Neural cell (in vitro differentiated cells): ENCODE measurements around the gene PLEKHG3. TPM values are rescaled to one million over a fixed set of nuclear protein-coding genes. Genes with fewer than 3 reads are reported as not detected.

Experiments used
- H2AFZ ChIP-seq: fragments of 200-600, 300-800 bp; sonication (generic), shearing (Covaris generic); 2 replicates; pipeline ENCODE4 v1.6.0; 2014; ENCODE audit warnings: low read depth, mild to moderate bottlenecking, antibody characterized with exemption, low read length, moderate library complexity
- H3F3A ChIP-seq: fragments of 200-600 bp; shearing (Covaris generic); 2 replicates; pipeline ENCODE4 v1.6.1; 2016; ENCODE audit warnings: mild to moderate bottlenecking, moderate library complexity, mixed read lengths, antibody characterized with exemption, low read length; ENCODE audit not compliant: insufficient read depth, poor library complexity, severe bottlenecking
- H3K27ac ChIP-seq: fragments of 200-600, 300-800 bp; sonication (generic), shearing (Covaris generic); 2 replicates; pipeline ENCODE4 v1.5.1; 2014; ENCODE audit warnings: mild to moderate bottlenecking, low read length, moderate library complexity
- H3K27me3 ChIP-seq: fragments of 300-800, 200-600 bp; sonication (generic), shearing (Covaris generic); 2 replicates; pipeline ENCODE4 v1.6.0; 2014; ENCODE audit warnings: mild to moderate bottlenecking, low read depth, low read length, moderate library complexity; ENCODE audit not compliant: insufficient read depth
- H3K36me3 ChIP-seq: fragments of 300-800, 200-600 bp; sonication (generic), shearing (Covaris generic); 2 replicates; pipeline ENCODE4 v1.5.1; 2014; ENCODE audit warnings: mild to moderate bottlenecking, antibody characterized with exemption, low read length, moderate library complexity; ENCODE audit not compliant: insufficient read depth
- H3K4me2 ChIP-seq: fragments of 300-800, 200-600 bp; sonication (generic), shearing (Covaris generic); 2 replicates; pipeline ENCODE4 v1.6.0; 2014; ENCODE audit warnings: mild to moderate bottlenecking, low read length
- H3K4me3 ChIP-seq: fragments of 300-800, 200-600 bp; sonication (generic), shearing (Covaris generic); 2 replicates; pipeline ENCODE4 v1.5.1; 2014; ENCODE audit warnings: mild to moderate bottlenecking, low read length, moderate library complexity
- H3K79me2 ChIP-seq: fragments of 200-600 bp; shearing (Covaris generic); replicated peaks from 2 replicates; pipeline ENCODE4 v1.6.0; 2014; ENCODE audit warnings: mild to moderate bottlenecking, low read length, moderate library complexity; ENCODE audit not compliant: insufficient read depth
- H3K9ac ChIP-seq: fragments of 300-800, 200-600 bp; sonication (generic), shearing (Covaris generic); 2 replicates; pipeline ENCODE4 v1.6.1; 2016; ENCODE audit warnings: mild to moderate bottlenecking, low read length, mixed read lengths
- H3K9me2 ChIP-seq: fragments of 200-600 bp; shearing (Covaris generic); 2 replicates; pipeline ENCODE4 v1.6.1; 2016; ENCODE audit warnings: mild to moderate bottlenecking, low read length, mixed read lengths; ENCODE audit not compliant: insufficient read depth
- H3K9me3 ChIP-seq: fragments of 200-600, 300-800 bp; sonication (generic), shearing (Covaris generic); 2 replicates; pipeline ENCODE4 v1.6.1; 2016; ENCODE audit warnings: mild to moderate bottlenecking, mixed run types, low read length, moderate library complexity, mixed read lengths
- H4K20me1 ChIP-seq: fragments of 200-600 bp; shearing (Covaris generic); 2 replicates; pipeline ENCODE4 v1.6.1; 2016; ENCODE audit warnings: mild to moderate bottlenecking, mixed run types; ENCODE audit not compliant: insufficient read depth
- EP300 ChIP-seq: fragments of 450-650 bp; conservative IDR thresholded peaks from 2 replicates; pipeline ENCODE4 v1.6.1; 2014; ENCODE audit warnings: antibody characterized with exemption, mild to moderate bottlenecking, moderate library complexity; ENCODE audit not compliant: poor library complexity, severe bottlenecking
- EZH2 ChIP-seq: fragments of 200-600, 300-800 bp; shearing (Covaris generic), sonication (generic); IDR thresholded peaks from 2 replicates; pipeline ENCODE4 v1.6.1; 2014; ENCODE audit warnings: antibody characterized with exemption, low read length, borderline replicate concordance, mild to moderate bottlenecking; ENCODE audit not compliant: insufficient read depth, poor library complexity, severe bottlenecking
- MXI1 ChIP-seq: fragments of 450-650 bp; conservative IDR thresholded peaks from 2 replicates; pipeline ENCODE4 v1.6.1; 2014; ENCODE audit warnings: antibody characterized with exemption, mild to moderate bottlenecking; ENCODE audit not compliant: poor library complexity, severe bottlenecking
- POLR2AphosphoS5 ChIP-seq: IDR thresholded peaks from 2 replicates; pipeline ENCODE4 v1.6.1; 2012
- RAD21 ChIP-seq: fragments of 450-650 bp; conservative IDR thresholded peaks from 2 replicates; pipeline ENCODE4 v1.6.1; 2014; ENCODE audit warnings: antibody characterized with exemption, mild to moderate bottlenecking, moderate library complexity
- SMC3 ChIP-seq: fragments of 450-650 bp; conservative IDR thresholded peaks from 2 replicates; pipeline ENCODE4 v1.6.1; 2014; ENCODE audit warnings: antibody characterized with exemption, mild to moderate bottlenecking, moderate library complexity; ENCODE audit not compliant: poor library complexity
- TAF1 ChIP-seq: IDR thresholded peaks from 2 replicates; pipeline ENCODE4 v1.6.1; 2012; ENCODE audit warnings: low read depth
- polyA plus RNA-seq: library from polyadenylated mRNA; depleted of rRNA; stranded (reverse); fragments of >200 nt; gene quantifications from 2 replicates; pipeline ENCODE4 v1.2.3, GENCODE V29; 2014
- TF ChIP-seq, protein P1 (sequence below): IDR thresholded peaks from 2 replicates; pipeline ENCODE4 v1.6.1; 2012; ENCODE audit warnings: borderline replicate concordance
- TF ChIP-seq, protein P2 (sequence below): fragments of 450-650 bp; IDR thresholded peaks from 2 replicates; pipeline ENCODE4 v1.5.1; 2014; ENCODE audit warnings: antibody characterized with exemption, mild to moderate bottlenecking, moderate library complexity; ENCODE audit not compliant: poor library complexity, severe bottlenecking

Gene PLEKHG3
- polyA plus RNA-seq, 1 donor from 2014 or later = 15.8 TPM

DNA sequence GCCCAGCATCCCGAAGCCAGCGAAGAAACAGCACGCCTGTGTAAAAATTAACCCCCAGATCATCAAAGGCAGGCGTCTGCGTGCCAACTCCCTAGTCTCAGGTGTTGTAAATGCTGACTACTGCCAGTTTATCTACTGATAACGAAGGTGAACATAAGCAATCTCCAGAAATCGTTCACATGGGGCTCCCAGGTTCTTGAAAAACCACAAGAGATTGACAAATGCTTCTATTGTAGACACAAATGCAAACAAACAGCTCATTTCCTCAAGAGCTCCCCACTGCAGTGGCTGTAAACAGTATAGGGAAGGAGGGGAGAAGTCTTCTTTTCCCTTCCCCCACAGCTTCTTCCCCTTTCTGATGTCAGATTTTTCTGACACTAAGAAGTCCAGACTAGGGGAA, 5.3 kb upstream of the PLEKHG3 start:
- Histone ChIP-seq H3K9me2 (no peaks in the 10 kb centered on the region), H3K36me3 (no peaks in the 10 kb centered on the region), H3K27me3 (peaks cover 18% of the 10 kb centered on the region), H2AFZ (no peak overlapping the region), H3K9ac (no peak overlapping the region), H3K9me3 (no peaks in the 10 kb centered on the region), H3K4me2 (no peak overlapping the region), H3K27ac (no peak overlapping the region), H3K4me3 (no peak overlapping the region), H4K20me1 (no peaks in the 10 kb centered on the region), H3F3A (no peaks in the 10 kb centered on the region), H3K79me2 (no peaks in the 10 kb centered on the region)
- TF ChIP-seq, protein P1, sequence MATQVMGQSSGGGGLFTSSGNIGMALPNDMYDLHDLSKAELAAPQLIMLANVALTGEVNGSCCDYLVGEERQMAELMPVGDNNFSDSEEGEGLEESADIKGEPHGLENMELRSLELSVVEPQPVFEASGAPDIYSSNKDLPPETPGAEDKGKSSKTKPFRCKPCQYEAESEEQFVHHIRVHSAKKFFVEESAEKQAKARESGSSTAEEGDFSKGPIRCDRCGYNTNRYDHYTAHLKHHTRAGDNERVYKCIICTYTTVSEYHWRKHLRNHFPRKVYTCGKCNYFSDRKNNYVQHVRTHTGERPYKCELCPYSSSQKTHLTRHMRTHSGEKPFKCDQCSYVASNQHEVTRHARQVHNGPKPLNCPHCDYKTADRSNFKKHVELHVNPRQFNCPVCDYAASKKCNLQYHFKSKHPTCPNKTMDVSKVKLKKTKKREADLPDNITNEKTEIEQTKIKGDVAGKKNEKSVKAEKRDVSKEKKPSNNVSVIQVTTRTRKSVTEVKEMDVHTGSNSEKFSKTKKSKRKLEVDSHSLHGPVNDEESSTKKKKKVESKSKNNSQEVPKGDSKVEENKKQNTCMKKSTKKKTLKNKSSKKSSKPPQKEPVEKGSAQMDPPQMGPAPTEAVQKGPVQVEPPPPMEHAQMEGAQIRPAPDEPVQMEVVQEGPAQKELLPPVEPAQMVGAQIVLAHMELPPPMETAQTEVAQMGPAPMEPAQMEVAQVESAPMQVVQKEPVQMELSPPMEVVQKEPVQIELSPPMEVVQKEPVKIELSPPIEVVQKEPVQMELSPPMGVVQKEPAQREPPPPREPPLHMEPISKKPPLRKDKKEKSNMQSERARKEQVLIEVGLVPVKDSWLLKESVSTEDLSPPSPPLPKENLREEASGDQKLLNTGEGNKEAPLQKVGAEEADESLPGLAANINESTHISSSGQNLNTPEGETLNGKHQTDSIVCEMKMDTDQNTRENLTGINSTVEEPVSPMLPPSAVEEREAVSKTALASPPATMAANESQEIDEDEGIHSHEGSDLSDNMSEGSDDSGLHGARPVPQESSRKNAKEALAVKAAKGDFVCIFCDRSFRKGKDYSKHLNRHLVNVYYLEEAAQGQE = no peak
- no peak for TF ChIP-seq TAF1
- TF ChIP-seq POLR2AphosphoS5 = no peak
- no peak for TF ChIP-seq MXI1
- TF ChIP-seq EP300 = no peak
- TF ChIP-seq, protein P2, sequence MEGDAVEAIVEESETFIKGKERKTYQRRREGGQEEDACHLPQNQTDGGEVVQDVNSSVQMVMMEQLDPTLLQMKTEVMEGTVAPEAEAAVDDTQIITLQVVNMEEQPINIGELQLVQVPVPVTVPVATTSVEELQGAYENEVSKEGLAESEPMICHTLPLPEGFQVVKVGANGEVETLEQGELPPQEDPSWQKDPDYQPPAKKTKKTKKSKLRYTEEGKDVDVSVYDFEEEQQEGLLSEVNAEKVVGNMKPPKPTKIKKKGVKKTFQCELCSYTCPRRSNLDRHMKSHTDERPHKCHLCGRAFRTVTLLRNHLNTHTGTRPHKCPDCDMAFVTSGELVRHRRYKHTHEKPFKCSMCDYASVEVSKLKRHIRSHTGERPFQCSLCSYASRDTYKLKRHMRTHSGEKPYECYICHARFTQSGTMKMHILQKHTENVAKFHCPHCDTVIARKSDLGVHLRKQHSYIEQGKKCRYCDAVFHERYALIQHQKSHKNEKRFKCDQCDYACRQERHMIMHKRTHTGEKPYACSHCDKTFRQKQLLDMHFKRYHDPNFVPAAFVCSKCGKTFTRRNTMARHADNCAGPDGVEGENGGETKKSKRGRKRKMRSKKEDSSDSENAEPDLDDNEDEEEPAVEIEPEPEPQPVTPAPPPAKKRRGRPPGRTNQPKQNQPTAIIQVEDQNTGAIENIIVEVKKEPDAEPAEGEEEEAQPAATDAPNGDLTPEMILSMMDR = no peak
- TF ChIP-seq EZH2 = no peak
- no peak for TF ChIP-seq RAD21
- TF ChIP-seq SMC3 = no peak

DNA sequence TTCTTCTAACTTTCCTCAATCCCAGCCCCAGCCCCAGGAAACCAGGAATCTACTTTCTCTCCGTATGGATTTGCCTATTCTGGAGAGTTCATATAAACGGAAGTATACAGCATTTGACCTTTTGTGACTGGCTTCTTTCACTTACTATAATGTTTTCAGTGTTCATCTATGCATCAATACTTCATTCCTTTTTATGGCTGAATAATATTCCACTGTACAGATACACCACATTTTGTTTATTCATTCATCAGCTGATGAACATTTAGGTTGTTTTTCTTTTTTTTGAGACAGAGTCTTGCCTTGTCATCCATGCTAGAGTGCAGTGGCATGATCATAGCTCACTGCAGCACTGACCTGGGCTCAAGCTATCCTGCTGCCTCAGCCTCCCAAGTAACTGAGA, 3.9 kb upstream of the PLEKHG3 start:
- H3K4me3 ChIP-seq = no peak overlapping the region
- H3K9ac ChIP-seq = no peak overlapping the region
- TF ChIP-seq EZH2 = no peak
- no peak for TF ChIP-seq EP300
- TF ChIP-seq RAD21 = no peak
- TF ChIP-seq POLR2AphosphoS5 = no peak
- no peak for TF ChIP-seq SMC3
- TF ChIP-seq, protein P1 = no peak
- TF ChIP-seq TAF1 = no peak
- TF ChIP-seq, protein P2 = no peak
- no peak for TF ChIP-seq MXI1
- H3K27ac ChIP-seq = no peak overlapping the region
- no peaks in the 10 kb centered on the region for H3K36me3 ChIP-seq
- no peaks in the 10 kb centered on the region for H3K9me3 ChIP-seq
- H3F3A ChIP-seq = no peaks in the 10 kb centered on the region
- no peak overlapping the region for H2AFZ ChIP-seq
- H3K27me3 ChIP-seq = peaks cover 18% of the 10 kb centered on the region
- H3K4me2 ChIP-seq = no peak overlapping the region
- H3K9me2 ChIP-seq = no peaks in the 10 kb centered on the region
- H3K79me2 ChIP-seq = peaks cover 2% of the 10 kb centered on the region
- H4K20me1 ChIP-seq = no peaks in the 10 kb centered on the region
